GM21737 (cell line): ENCODE measurements around the gene TTC39B.
A peak's percentile ranks its signal among the peaks of the same experiment; 100 is the strongest.

ENCODE experiments used
- ATAC-seq: cut with Tn5 transposase; IDR thresholded peaks from one replicate; pipeline ENCODE4 v1.9.1; 2021; ENCODE audit warnings: mild to moderate bottlenecking, moderate library complexity; ENCODE audit not compliant: unreplicated experiment

Gene TTC39B

GRCh38 chr9:15231788-15232635, 75.0 kb downstream of the TTC39B start:
- no peak for ATAC-seq

GRCh38 chr9:15229409-15229808, 77.6 kb downstream of the TTC39B start:
- ATAC-seq, result no peak

GRCh38 chr9:15227491-15227890, 79.5 kb downstream of the TTC39B start:
- no peak for ATAC-seq

DNA sequence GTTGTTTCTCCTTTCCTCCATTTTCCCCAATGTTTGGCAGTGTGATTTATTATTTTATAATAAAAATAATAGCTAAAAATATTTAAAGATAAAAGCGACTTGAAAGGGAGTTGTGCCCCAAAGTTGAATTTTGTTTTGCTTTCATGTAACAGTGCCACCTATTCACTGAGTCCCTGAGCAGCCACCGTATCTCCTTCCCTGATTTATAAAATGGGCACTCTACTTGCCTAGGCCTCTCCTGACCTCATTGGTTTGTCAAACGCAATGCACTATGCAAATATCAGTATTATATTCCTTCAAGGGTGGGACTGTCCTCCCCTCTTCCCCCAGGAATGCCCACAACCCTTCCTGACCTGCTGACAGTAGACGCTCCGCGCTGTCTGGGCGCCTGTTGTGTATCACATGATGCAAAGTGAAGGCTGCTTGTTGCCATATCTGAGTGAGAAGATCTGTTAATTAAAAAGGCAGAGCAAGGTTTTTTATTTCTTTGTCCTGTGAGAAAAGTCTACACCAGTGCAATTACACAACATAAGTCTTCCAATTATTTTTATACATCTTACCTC, 81.4 kb downstream of the TTC39B start:
- no peak for ATAC-seq

GRCh38 chr9:15222313-15222712, 84.7 kb downstream of the TTC39B start:
- ATAC-seq, result no peak

DNA sequence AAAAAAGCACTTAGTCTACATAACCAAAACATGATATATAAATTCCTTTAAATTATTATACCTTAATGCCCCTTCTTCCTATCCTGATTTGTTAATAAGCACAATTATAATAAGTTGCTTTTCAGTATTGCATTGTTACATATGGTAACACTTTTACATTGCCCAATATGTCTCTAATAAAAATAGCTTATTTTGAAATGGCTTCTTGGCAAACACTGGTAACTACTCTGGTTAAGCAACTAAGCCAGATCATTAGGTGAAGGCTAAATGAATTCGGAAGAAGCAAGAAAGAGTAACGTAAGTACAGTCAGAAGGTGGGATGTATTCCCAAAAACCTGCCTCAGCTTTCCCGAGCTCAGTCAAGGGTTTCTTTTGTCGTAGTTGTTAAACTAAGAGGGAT, 85.3 kb downstream of the TTC39B start:
- no peak for ATAC-seq

DNA sequence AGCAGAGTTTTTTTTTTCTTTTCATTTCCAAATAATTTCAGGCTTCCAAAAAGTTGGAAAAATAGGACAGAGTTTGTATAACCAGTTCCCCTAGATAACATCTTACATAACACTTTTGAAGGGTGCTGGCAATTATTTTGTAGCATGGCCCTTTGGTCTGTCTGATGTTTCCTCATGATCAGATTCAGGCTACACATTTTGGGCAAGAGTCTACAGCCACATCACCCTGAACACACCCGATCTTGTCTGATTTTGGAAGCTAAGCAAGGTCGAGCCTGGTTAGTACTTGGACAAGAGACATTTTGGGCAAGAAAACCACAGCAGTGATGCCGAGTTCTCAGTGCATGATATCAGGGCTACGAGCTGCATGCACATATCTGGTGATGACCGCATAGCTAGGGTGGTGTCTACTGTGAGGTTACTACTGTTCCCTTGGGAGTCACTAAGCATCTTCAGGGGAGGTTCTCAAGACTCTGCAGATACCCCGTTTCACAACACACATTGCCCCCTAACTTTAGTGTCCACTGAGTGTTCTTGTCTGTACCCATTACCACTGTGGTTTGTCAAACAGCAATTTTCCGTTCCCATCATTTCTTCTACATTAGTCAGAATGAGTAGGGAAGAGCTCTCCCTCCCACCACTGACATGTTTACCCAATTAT, 86.2 kb downstream of the TTC39B start:
- no peak for ATAC-seq

DNA sequence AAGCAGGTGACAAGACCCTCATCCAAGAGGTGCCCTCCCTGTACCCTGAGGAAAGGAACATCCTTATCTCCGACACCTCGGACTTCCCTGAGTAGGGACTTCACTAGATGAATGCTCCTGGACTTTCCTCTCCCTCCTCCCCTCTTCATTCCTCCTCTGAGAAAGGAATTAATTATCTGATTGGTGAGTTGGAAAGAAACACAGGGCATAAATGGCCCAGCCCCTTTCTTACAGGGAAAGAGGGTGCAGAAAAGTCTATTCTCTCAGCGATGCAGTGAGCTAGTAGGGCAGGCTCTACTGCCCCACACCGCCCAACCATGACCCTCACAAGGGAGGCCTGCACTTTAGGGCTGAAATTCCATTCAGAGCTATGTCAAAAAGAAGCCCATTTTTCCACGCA, 87.5 kb downstream of the TTC39B start:
- no peak for ATAC-seq

DNA sequence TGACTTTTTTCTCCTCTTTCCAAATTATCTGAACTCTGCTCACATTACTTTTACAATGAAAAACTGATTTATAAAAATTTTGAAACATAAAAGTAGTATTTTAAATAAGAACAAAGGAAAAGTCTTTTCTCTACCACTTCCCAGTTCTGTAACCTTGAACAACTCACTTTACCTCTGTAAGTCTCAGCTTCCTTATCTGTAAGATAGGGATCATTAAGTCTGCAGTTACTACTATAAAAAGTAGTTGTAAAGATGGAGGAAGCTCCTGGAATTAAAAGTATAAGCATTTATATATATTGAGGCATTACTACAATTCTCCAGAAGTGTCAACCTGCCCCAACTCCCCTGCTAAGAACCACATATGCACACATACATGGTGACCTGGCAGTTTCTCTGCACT, 88.0 kb downstream of the TTC39B start:
- ATAC-seq, result no peak

DNA sequence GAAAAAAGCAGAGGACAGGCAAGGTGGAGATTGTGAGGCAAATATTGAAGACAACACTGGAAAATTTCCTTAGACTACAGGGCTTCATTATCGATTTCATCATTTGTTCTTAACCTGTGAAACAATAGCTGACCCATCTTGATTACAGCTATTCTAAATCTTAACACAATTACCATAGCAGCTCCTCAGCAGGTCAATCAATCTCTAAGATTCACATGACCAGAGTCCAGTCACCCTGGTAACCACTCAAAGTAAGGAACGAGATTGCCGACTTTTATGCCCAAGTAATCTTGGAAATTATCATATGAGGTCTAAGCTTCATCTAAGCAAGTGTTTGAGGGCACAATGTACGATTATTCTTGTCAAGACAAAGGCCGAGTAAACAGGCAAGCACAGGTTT, 93.8 kb downstream of the TTC39B start:
- ATAC-seq, result no peak

DNA sequence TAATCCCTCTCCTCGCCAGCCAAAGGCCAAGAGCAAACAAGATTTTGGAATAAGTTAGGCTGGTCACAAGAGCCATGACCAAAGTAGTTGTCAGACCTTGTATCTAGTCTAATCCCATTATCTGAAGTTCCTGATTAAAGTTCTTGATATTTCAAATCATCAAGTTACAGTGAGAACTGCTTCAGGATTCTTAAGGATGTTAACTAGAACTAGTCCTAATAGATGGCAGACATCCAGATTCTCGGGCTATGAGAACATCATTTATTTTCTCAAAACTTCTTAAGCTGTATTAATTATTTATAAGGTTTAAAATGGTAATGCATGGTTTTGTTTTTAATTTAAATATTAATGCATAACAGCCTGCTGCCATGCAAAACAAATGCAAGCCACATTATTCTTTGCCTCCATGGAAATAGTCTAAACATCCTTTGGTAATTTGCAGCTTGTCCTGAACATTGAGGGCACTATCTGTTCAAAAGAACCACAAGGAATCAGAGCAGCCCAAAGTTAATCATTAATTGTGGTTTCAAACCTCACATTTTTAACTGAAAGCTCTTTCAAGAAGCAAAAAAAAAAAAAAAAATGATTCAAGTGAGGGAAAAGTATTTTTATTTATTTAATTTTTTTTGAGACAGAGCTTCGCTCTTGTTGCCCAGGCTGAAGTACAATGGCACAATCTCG, 95.1 kb downstream of the TTC39B start:
- no peak for ATAC-seq

- ATAC-seq, result peak; percentile 65
Measured at GRCh38 chr9:15211160-15211814, 95.7 kb downstream of the TTC39B start.

DNA sequence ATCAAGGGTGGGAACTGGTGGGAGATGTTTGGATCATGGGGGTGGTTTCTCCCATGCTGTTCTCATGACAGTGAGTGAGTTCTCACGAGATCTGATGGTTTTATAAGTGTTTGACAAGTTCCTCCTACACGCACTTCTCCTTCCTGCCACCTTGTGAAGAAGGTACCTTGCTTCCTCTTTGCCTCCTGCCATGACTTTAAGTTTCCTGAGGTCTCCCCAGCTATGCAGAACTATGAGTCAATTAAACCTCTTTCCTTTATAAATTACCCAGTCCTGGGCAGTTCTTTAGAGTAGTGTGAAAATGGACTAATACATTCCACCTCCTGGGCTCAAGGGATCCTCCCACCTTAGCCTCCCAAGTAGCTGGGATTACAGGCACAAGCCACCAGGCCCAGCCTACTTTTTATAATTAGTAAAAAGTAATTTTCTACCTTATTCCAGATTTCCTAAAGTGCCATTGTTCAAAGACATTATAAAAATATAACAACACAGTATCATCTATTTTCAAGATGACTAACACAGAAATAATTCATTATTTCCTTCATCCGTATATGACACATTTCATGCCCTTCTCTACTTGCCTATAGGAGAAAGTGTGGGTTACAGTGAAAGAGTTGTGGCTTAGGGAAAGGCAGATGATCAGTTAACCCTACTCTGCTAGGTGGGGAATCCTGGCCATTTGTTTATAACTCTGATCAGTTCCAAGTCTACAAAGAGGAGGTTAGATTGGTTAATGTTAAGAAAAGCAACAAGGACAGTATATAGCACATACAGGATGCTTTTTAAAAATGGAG, 99.9 kb downstream of the TTC39B start:
- no peak for ATAC-seq

DNA sequence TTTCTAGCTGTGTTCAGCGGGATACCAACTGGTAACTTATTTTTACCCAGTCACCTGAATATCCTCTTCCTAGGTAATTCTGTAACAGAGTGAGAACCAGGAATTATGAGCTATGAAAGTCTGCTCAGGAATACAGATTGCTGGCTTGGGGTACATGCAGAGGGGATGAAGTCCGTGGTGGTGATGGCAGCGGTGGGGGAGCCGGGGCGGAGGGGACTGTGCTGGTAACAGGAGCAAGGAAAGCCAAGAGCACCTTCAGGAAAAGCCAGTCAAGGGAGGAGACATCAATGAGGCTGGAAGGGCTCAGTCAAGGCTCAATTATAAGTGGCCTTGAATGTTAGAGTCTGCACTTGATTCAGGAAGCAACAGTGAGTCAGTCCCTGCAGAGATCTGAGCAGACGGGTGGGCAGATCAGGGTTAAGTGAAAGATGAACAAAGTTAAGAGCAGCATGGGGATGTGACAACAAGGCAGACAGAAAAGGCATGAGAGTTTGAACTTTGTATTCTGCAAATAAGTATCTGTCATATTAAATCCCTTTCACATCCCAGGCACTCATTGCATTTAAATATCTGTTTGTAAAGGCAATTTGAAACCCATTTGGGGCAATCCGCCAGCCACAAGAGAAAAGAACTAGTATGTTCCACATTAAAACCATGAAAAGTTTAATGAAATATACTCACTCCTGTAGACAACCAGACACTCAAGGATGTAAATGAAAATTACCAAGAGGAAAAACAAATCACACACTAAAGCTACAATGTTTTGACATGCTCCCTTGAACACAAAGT, 101.2 kb downstream of the TTC39B start:
- ATAC-seq, result no peak

- ATAC-seq, result no peak
Measured at GRCh38 chr9:15203581-15203980, 103.4 kb downstream of the TTC39B start.

DNA sequence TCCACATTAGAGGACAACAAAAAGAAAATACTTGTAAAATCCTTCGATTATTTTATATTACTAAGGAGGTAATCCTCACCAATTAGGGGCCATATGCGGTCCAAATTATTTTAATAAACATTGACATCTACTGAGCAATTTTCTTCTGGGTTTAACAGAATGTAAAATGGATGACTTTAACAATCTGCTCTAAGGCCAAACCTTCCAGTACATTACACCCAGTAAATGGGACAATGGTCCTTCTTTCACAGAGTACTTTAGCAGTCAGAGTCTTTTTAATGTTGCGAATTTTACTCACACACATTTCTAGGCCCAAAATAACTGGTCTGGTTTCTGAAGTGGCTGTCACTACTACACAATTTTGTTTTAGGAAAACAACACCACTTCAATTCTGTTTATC, 106.9 kb downstream of the TTC39B start:
- ATAC-seq, result no peak

DNA sequence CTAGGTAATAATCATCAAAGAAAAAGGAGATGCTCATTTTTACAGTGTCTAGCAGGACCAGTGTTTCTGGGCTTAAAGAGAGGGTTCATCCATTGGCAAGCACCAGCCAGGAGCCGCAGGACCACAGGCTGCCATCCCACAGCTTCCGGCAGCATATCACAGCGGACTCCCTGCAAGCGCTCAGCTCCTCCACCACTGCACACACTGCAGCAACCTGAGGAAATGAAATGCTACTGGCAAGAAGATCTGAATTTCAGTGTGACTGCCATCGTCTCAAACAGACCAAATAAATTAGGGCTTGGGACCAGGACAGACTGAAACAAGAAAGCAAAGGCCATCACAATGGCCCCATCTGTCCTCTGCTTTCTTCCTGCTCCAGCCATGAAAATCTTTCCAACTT, 114.2 kb downstream of the TTC39B start:
- no peak for ATAC-seq

GRCh38 chr9:15191378-15191777, 115.6 kb downstream of the TTC39B start:
- ATAC-seq, result no peak

DNA sequence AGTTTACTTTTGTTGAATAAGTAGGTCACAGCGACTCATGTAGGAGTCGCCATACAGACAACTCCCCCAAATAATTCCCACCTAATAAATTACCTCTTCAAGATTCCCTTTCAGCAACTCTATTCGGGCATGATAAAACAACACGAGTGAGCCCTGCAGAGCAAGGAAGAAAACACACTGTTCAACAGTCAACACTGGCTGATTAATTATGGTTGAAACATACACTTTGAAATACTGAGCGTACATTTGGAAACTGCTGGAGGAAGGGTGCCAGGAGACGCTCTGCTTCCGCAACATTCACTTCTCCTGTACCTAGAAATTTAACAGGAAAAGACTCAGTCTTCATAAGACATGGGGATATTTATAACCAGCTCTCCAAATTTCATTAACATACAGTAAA, 117.5 kb downstream of the TTC39B start:
- no peak for ATAC-seq

GRCh38 chr9:15187589-15187988, 119.4 kb downstream of the TTC39B start:
- ATAC-seq, result no peak
